Activated B cell treated with CpG ODN at 0.5 μM for 24 hours (primary cell): ENCODE measurements around the gene KLK7. TPM values are rescaled to one million over a fixed set of nuclear protein-coding genes. Genes with fewer than 3 reads are reported as not detected.

Experiments used
- ATAC-seq: fragments of 200-7000 bp; cut with Tn5 transposase; one replicate; pipeline ENCODE4 v1.10.0; 2021; ENCODE audit warnings: low read depth, mild to moderate bottlenecking, moderate library complexity
- CTCF ChIA-PET: fragments of 350-600 bp; sonication (Branson Sonifier 250); formaldehyde crosslinking; loops from one replicate; lab custom pipeline; 2021; ENCODE audit warnings: antibody characterized with exemption; lab: Charles Lee
- POLR2A ChIA-PET: fragments of 350-600 bp; sonication (Branson Sonifier 250); formaldehyde crosslinking; loops from one replicate; lab custom pipeline; 2021; ENCODE audit warnings: antibody characterized with exemption; lab: Charles Lee
- DNase-seq: peaks from one replicate; pipeline ENCODE4 v3.0.0; 2022
- H3K27ac Mint-ChIP-seq: one replicate; pipeline ENCODE4 v1.8.0; 2020; ENCODE audit warnings: mixed read lengths
- H3K27me3 Mint-ChIP-seq: one replicate; pipeline ENCODE4 v1.8.0; 2021; ENCODE audit warnings: mixed read lengths
- H3K36me3 Mint-ChIP-seq: one replicate; pipeline ENCODE4 v1.8.0; 2021; ENCODE audit warnings: low read depth, mixed read lengths
- H3K4me1 Mint-ChIP-seq: one replicate; pipeline ENCODE4 v1.8.0; 2021; ENCODE audit warnings: mixed read lengths
- H3K4me3 Mint-ChIP-seq: one replicate; pipeline ENCODE4 v1.8.0; 2020; ENCODE audit warnings: mild to moderate bottlenecking, mixed read lengths
- H3K9me3 Mint-ChIP-seq: one replicate; pipeline ENCODE4 v1.8.0; 2020; ENCODE audit warnings: mixed read lengths
- CTCF ChIP-seq: fragments of 200-600 bp; IDR thresholded peaks from one replicate; pipeline ENCODE4 v1.8.0; 2022; ENCODE audit warnings: antibody characterized with exemption, mild to moderate bottlenecking
- intact Hi-C: fragments of 100-400 bp; cut with micrococcal nuclease; formaldehyde crosslinking; loops from one replicate; pipeline ENCODE4 v1.15.1; 2024
- total RNA-seq: library from RNA; stranded (reverse); gene quantifications from 2 replicates; pipeline ENCODE4 v1.2.3, GENCODE V29; 2022

KLK7 gene
- total RNA-seq, 1 donor from 2014 or later: not detected

DNA sequence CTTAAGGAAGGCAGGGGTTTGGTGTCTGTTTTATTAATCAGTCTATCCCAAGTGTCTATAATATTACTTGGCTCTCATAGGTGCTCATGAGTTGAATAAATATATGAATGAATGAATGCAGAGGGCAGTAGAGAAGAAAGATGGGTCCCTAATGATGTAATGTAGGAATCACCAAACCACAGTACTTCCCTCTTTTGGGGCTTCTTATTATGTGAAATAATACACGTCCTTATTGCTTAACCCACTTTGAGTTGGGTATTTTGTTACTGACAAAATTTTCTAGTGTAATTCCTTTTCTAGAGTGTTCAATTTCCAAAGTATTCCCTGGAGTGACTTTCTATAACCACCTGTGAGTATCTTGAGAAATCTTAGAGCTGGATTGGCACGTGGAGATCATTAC is 44.1 kb downstream of the KLK7 start:
- peaks cover 4% of the 10 kb centered on the region for H3K9me3 Mint-ChIP-seq
- no peaks in the 10 kb centered on the region for H3K36me3 Mint-ChIP-seq
- no peaks in the 10 kb centered on the region for H3K4me1 Mint-ChIP-seq
- no peak for DNase-seq
- H3K27me3 Mint-ChIP-seq: peaks cover 20% of the 10 kb centered on the region
- no peak overlapping the region for H3K4me3 Mint-ChIP-seq
- ChIA-PET POLR2A (no interaction called here), CTCF (interaction anchor here (0.5 kb wide), 1 partner anchor 270 kb away, joined by 3 read pairs; no protein-coding TSS in a partner anchor)
- no peak for TF ChIP-seq CTCF
- H3K27ac Mint-ChIP-seq: no peak overlapping the region
- intact Hi-C loops: no loop called here
- no peak for ATAC-seq

DNA sequence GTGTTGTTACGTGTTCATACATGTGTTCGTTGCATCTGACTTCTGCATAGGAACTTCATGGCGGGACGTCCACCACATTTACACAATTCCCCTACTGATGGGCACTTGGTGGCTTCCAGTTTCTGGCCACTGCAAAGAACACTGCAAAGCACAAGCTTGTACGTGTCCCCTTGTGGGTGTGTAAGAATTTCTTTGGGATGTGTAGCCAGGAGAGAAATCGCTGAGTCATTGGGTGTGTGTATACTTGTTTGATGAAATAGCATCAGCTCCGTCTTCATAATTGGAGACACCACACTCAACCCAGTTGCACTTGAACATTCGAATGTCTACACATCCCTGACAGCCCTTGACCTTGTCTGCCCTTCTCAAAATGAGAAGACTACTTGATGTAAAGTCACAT is 50.1 kb downstream of the KLK7 start:
- H3K4me1 Mint-ChIP-seq: peaks cover 2% of the 10 kb centered on the region

DNA sequence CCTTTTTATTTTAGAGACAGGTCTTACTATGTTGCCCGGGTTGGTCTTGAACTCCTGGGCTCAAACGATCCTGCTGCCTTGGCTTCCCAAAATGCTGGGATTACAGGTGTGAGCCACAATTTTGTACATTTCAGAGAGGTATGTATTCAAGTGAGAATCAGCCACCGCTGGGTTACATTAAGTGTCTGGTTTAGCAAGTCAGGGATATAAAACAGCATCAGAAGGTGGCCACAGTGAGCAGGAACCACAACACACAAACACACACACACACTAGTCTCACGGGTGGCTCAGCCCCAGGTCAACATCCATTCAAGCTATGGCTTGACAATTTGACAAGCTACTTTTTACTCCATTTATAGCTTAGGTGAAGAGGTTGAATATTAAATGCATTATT is 51.0 kb downstream of the KLK7 start:
- DNase-seq: no peak
- intact Hi-C loops: no loop called here
- POLR2A ChIA-PET: interaction anchor here (0.7 kb wide), 1 partner anchor 104 kb away, joined by 4 read pairs; no protein-coding TSS in a partner anchor
- peaks cover 26% of the 10 kb centered on the region for H3K27me3 Mint-ChIP-seq
- no peak overlapping the region for H3K27ac Mint-ChIP-seq
- peaks cover 2% of the 10 kb centered on the region for H3K4me1 Mint-ChIP-seq
- H3K4me3 Mint-ChIP-seq: no peak overlapping the region
- CTCF ChIA-PET: no interaction called here
- no peak for ATAC-seq
- H3K36me3 Mint-ChIP-seq: no peaks in the 10 kb centered on the region
- no peaks in the 10 kb centered on the region for H3K9me3 Mint-ChIP-seq
- no peak for TF ChIP-seq CTCF

More for the DNA sequence above, 50.1 kb downstream of the KLK7 start:
- Mint-ChIP-seq H3K9me3 (no peaks in the 10 kb centered on the region), H3K27me3 (peaks cover 26% of the 10 kb centered on the region), H3K4me3 (no peak overlapping the region), H3K27ac (no peak overlapping the region), H3K36me3 (no peaks in the 10 kb centered on the region)
- DNase-seq (no peak), ATAC-seq (no peak)
- ChIA-PET POLR2A (no interaction called here), CTCF (no interaction called here)
- TF ChIP-seq CTCF: no peak
- intact Hi-C loops: no loop called here

GRCh38 chr19:50932018-50932689 is 51.6 kb downstream of the KLK7 start:
- Mint-ChIP-seq H3K27ac (no peak overlapping the region), H3K27me3 (peaks cover 26% of the 10 kb centered on the region)
- CTCF ChIA-PET: no interaction called here

More at GRCh38 chr19:50932018-50932689, 51.6 kb downstream of the KLK7 start:
- POLR2A ChIA-PET: interaction anchor here (0.7 kb wide), 1 partner anchor 104 kb away, joined by 4 read pairs; no protein-coding TSS in a partner anchor
- Mint-ChIP-seq H3K36me3 (no peaks in the 10 kb centered on the region), H3K4me3 (no peak overlapping the region), H3K9me3 (no peaks in the 10 kb centered on the region), H3K4me1 (peaks cover 2% of the 10 kb centered on the region)
- TF ChIP-seq CTCF: no peak
- ATAC-seq (no peak), DNase-seq (no peak)
- intact Hi-C loops: no loop called here
